Testis (tissue), 2 donors: ENCODE results near the gene CDH4.

Experiments used
- POLR2A ChIP-seq: fragments of 450-650 bp; IDR thresholded peaks from one replicate; pipeline ENCODE4 v1.6.1; 2017; ENCODE audit warnings: antibody characterized with exemption, mild to moderate bottlenecking, moderate library complexity
- TF ChIP-seq, protein P1 (sequence below), 3 experiments: fragments of 450-650 bp in 2 of 3; fragments of 200-600 bp in 1 of 3; sonication (generic) in 1 of 3; IDR thresholded peaks; one replicate each; pipeline ENCODE4 v1.5.1; 2016 to 2019; ENCODE audit warnings: antibody characterized with exemption in 3 of 3, mild to moderate bottlenecking in 2 of 3, moderate library complexity in 1 of 3

DNA sequence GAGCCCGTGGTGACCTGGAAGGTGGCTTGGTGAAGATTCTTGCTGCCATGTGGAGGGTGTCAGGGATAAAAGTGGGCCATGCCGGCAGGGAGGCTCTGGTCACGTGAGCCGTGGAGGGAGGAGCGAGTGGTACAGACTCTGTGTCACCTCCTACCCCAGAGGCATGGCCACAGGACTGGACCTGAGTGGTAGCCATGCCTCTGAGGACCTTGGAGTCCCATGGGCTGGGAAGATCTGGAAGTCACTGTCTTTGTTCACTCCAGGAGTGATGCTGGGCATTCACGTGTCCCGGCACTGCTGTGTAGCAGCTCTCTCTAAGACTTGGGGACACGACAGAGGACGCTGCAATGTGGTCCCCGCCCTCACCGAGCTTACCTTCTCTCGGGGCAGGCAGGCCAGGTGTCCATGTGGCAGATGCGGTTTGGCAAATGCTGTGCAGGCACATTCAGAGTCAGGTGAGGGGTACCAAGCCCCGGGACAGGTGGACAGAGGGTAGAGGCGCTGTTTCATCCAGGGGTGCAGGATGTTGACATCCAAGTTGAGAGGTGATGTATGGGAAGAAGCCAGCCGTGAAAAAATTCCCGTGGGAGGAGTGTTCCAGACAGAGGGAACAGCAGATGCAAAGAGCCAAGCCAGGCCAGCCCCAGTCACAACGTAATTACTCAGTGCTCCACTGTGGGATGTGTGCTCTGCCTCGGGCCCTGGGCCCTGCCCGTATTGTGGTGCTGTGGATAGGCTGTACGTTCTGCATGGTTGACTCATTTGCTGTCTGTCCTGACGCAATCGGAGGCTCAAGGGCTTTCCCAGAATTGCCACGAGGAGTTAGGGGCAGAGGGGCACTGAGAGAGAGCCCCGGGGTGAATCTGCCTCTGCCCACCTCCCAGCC, 505.9 kb downstream of the CDH4 start:
- TF ChIP-seq, protein P1, sequence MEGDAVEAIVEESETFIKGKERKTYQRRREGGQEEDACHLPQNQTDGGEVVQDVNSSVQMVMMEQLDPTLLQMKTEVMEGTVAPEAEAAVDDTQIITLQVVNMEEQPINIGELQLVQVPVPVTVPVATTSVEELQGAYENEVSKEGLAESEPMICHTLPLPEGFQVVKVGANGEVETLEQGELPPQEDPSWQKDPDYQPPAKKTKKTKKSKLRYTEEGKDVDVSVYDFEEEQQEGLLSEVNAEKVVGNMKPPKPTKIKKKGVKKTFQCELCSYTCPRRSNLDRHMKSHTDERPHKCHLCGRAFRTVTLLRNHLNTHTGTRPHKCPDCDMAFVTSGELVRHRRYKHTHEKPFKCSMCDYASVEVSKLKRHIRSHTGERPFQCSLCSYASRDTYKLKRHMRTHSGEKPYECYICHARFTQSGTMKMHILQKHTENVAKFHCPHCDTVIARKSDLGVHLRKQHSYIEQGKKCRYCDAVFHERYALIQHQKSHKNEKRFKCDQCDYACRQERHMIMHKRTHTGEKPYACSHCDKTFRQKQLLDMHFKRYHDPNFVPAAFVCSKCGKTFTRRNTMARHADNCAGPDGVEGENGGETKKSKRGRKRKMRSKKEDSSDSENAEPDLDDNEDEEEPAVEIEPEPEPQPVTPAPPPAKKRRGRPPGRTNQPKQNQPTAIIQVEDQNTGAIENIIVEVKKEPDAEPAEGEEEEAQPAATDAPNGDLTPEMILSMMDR (IDR thresholded peaks at IDR 0.05): no peak
- no peak for TF ChIP-seq POLR2A
